ENCODE data around the gene TPST1.

TPST1 gene

GRCh38 chr7:66205741-66206090, 582 bp downstream of the TPST1 start:
- Histone ChIP-seq H3K4me1 (ENCODE audit: low read length) (peaks cover 5% of the 10 kb centered on the region; the same call in 1 of the 2 replicates), H3K9ac (ENCODE audit: low read length) (peak overlapping the region; percentile 69), H4K20me1 (ENCODE audit: insufficient read depth, low read length) (no peaks in the 10 kb centered on the region), H3K4me2 (ENCODE audit: low read length) (peak overlapping the region; percentile 96), H3K9me3 (ENCODE audit: insufficient read depth, low read length) (no peaks in the 10 kb centered on the region), H3K79me2 (ENCODE audit: low read length) (no peaks in the 10 kb centered on the region), H2AFZ (ENCODE audit: low read depth, low read length) (0 out of 2 replicates have a peak overlapping the region, but pooled peaks have one; percentile 84), H3K27me3 (ENCODE audit: low read depth, low read length) (0 out of 2 replicates have a peak, but pooled peaks cover 10% of the 10 kb centered on the region), H3K27ac (ENCODE audit: low read length) (no peak overlapping the region), H3K36me3 (replicated peaks; ENCODE audit: low read depth, low read length) (no peaks in the 10 kb centered on the region), H3K4me3 (ENCODE audit: low read length) (peak overlapping the region; percentile 96)
- TF ChIP-seq CTCF (IDR thresholded peaks at IDR 0.05; ENCODE audit: low read depth, low read length): no peak

DNA sequence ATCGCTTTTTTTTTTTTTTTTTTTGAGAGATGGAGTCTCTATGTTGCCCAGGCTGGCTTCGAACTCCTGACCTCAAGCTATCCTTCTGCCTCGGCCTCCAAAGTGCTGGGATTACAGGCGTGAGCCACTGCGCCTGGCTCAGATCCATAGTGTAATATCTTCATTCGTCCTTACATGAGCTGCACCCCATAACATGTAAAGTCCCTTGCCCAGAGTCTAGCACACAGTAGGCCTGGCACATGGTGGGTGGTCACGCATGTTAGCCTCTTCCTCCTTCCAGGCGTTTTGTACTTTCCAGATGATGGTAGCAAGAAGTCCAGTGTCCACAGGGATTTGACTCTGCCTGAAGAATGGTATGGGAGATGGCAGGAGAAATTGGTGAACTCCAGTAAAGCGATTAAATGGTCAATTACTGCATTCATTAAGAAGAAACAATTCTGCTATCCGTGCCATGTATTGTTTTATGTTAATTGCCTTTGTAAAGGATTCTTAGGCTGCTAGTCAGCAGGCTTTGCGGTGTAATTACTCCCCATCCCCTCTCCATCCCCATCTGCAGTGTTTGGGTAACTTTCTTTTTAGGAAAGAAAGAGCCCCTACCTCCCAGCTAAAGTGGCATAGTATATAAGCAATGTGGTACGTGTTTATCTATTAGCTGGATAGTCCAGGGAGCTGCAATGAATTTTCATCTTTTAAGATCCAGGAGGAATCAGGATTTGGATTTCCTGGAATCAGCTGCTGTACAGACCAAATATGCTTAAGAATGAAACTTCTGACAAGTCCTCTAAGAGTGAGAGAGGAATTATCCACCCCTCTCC, 1.2 kb downstream of the TPST1 start:
- Histone ChIP-seq H3K9ac (ENCODE audit: low read length) (no peak overlapping the region), H2AFZ (ENCODE audit: low read depth, low read length) (no peak overlapping the region), H3K4me3 (ENCODE audit: low read length) (peak overlapping the region; percentile 96), H3K36me3 (replicated peaks; ENCODE audit: low read depth, low read length) (no peaks in the 10 kb centered on the region), H3K4me2 (ENCODE audit: low read length) (peak overlapping the region; percentile 96), H3K27me3 (ENCODE audit: low read depth, low read length) (0 out of 2 replicates have a peak, but pooled peaks cover 10% of the 10 kb centered on the region), H3K4me1 (ENCODE audit: low read length) (peaks cover 5% of the 10 kb centered on the region; the same call in 1 of the 2 replicates), H4K20me1 (ENCODE audit: insufficient read depth, low read length) (no peaks in the 10 kb centered on the region), H3K79me2 (ENCODE audit: low read length) (no peaks in the 10 kb centered on the region), H3K9me3 (ENCODE audit: insufficient read depth, low read length) (no peaks in the 10 kb centered on the region), H3K27ac (ENCODE audit: low read length) (no peak overlapping the region)
- TF ChIP-seq EZH2phosphoT487 (IDR thresholded peaks at IDR 0.05; ENCODE audit: low read depth) (no peak), CTCF (IDR thresholded peaks at IDR 0.05; ENCODE audit: low read depth, low read length) (no peak)

- no peak overlapping the region for H3K4me3 ChIP-seq (ENCODE audit: low read length)
- H2AFZ ChIP-seq (ENCODE audit: low read depth, low read length): no peak overlapping the region
- peaks cover 5% of the 10 kb centered on the region; the same call in 1 of the 2 replicates for H3K4me1 ChIP-seq (ENCODE audit: low read length)
- no peaks in the 10 kb centered on the region for H3K79me2 ChIP-seq (ENCODE audit: low read length)
- no peak for TF ChIP-seq CTCF (IDR thresholded peaks at IDR 0.05; ENCODE audit: low read depth, low read length)
- H3K27ac ChIP-seq (ENCODE audit: low read length): no peak overlapping the region
- no peak overlapping the region for H3K4me2 ChIP-seq (ENCODE audit: low read length)
- H3K9ac ChIP-seq (ENCODE audit: low read length): no peak overlapping the region
- no peaks in the 10 kb centered on the region for H4K20me1 ChIP-seq (ENCODE audit: insufficient read depth, low read length)
- H3K27me3 ChIP-seq (ENCODE audit: low read depth, low read length): 0 out of 2 replicates have a peak, but pooled peaks cover 9% of the 10 kb centered on the region
- no peaks in the 10 kb centered on the region for H3K36me3 ChIP-seq (replicated peaks; ENCODE audit: low read depth, low read length)
- H3K9me3 ChIP-seq (ENCODE audit: insufficient read depth, low read length): no peaks in the 10 kb centered on the region
These were observed 1.8 kb downstream of the TPST1 start for GRCh38 chr7:66206934-66207240.

GRCh38 chr7:66207540-66207939, 2.4 kb downstream of the TPST1 start:
- TF ChIP-seq CTCF (IDR thresholded peaks at IDR 0.05; ENCODE audit: low read depth, low read length) (no peak), EZH2phosphoT487 (IDR thresholded peaks at IDR 0.05; ENCODE audit: low read depth) (no peak)
- H3K79me2 ChIP-seq (ENCODE audit: low read length): no peaks in the 10 kb centered on the region
- H3K4me1 ChIP-seq (ENCODE audit: low read length): peaks cover 5% of the 10 kb centered on the region; the same call in 1 of the 2 replicates
- no peak overlapping the region for H2AFZ ChIP-seq (ENCODE audit: low read depth, low read length)
- H4K20me1 ChIP-seq (ENCODE audit: insufficient read depth, low read length): no peaks in the 10 kb centered on the region
- no peak overlapping the region for H3K4me3 ChIP-seq (ENCODE audit: low read length)
- H3K27me3 ChIP-seq (ENCODE audit: low read depth, low read length): 0 out of 2 replicates have a peak, but pooled peaks cover 3% of the 10 kb centered on the region
- no peaks in the 10 kb centered on the region for H3K9me3 ChIP-seq (ENCODE audit: insufficient read depth, low read length)
- no peak overlapping the region for H3K4me2 ChIP-seq (ENCODE audit: low read length)
- no peaks in the 10 kb centered on the region for H3K36me3 ChIP-seq (replicated peaks; ENCODE audit: low read depth, low read length)
- H3K9ac ChIP-seq (ENCODE audit: low read length): no peak overlapping the region
- no peak overlapping the region for H3K27ac ChIP-seq (ENCODE audit: low read length)
